HS-5 (cell line): ENCODE data around the gene DCTD.

Source experiments
- DNase-seq: peaks from one replicate; pipeline ENCODE4 v3.0.0-alpha.2; 2012; ENCODE audit warnings: low read depth

Gene DCTD

GRCh38 chr4:182890202-182890601 is 27.0 kb downstream of the DCTD start:
- no peak for DNase-seq

- no peak for DNase-seq
Observed at GRCh38 chr4:182888891-182889290, 28.3 kb downstream of the DCTD start.

GRCh38 chr4:182886768-182887167 is 30.4 kb downstream of the DCTD start:
- no peak for DNase-seq

GRCh38 chr4:182886205-182886604 is 31.0 kb downstream of the DCTD start:
- DNase-seq: no peak

- DNase-seq: no peak
Observed at GRCh38 chr4:182885738-182886077, 31.5 kb downstream of the DCTD start.

- no peak for DNase-seq
Observed at GRCh38 chr4:182885022-182885737, 32.0 kb downstream of the DCTD start.

GRCh38 chr4:182884040-182884439 is 33.1 kb downstream of the DCTD start:
- DNase-seq: no peak

GRCh38 chr4:182883351-182883750 is 33.8 kb downstream of the DCTD start:
- no peak for DNase-seq

GRCh38 chr4:182881914-182882313 is 35.3 kb downstream of the DCTD start:
- DNase-seq: no peak

GRCh38 chr4:182880387-182881356 is 36.5 kb downstream of the DCTD start:
- no peak for DNase-seq

- no peak for DNase-seq
Observed at GRCh38 chr4:182879913-182880312, 37.3 kb downstream of the DCTD start.

GRCh38 chr4:182878633-182879495 is 38.3 kb downstream of the DCTD start:
- DNase-seq: no peak

- DNase-seq: no peak
Observed at GRCh38 chr4:182877326-182877883, 39.8 kb downstream of the DCTD start.

GRCh38 chr4:182876427-182876826 is 40.8 kb downstream of the DCTD start:
- DNase-seq: no peak

GRCh38 chr4:182875453-182876405 is 41.5 kb downstream of the DCTD start:
- no peak for DNase-seq

- no peak for DNase-seq
Observed at GRCh38 chr4:182874797-182875345, 42.3 kb downstream of the DCTD start.

- no peak for DNase-seq
Observed at GRCh38 chr4:182874304-182874751, 42.9 kb downstream of the DCTD start.

- DNase-seq: no peak
Observed at GRCh38 chr4:182873726-182874125, 43.5 kb downstream of the DCTD start.

GRCh38 chr4:182873289-182873688 is 43.9 kb downstream of the DCTD start:
- DNase-seq: no peak

- DNase-seq: no peak
Observed at GRCh38 chr4:182872886-182873285, 44.3 kb downstream of the DCTD start.
